ENCODE measurements around the gene IFI35. TPM values are rescaled to one million over a fixed set of nuclear protein-coding genes. Genes with fewer than 3 reads are reported as not detected.
"Not testable (repeated sequence)": the region's sequence is repeated elsewhere in the genome, so short reads cannot be mapped to it uniquely, and the experiment has no call there.

Gene IFI35
- total RNA-seq, 1 experiment from 2014 or later, result 26.3 TPM

GRCh38 chr17:43021741-43022512 lies 15.3 kb downstream of the IFI35 start, which contains the start of gene VAT1:
TSS of gene VAT1 (minus strand) at chr17:43022385. CDS start at chr17:43022322, 63 bp downstream.
- peak; percentile 73 for DNase-seq (ENCODE audit: low read depth)

- DNase-seq (ENCODE audit: low read depth), result peak; percentile 96
These were observed 18.1 kb downstream of the IFI35 start, which contains the start of gene RND2 for GRCh38 chr17:43024407-43025289. TSS of gene RND2 (plus strand) at chr17:43025231. CDS start at chr17:43025348, 117 bp downstream.

DNA sequence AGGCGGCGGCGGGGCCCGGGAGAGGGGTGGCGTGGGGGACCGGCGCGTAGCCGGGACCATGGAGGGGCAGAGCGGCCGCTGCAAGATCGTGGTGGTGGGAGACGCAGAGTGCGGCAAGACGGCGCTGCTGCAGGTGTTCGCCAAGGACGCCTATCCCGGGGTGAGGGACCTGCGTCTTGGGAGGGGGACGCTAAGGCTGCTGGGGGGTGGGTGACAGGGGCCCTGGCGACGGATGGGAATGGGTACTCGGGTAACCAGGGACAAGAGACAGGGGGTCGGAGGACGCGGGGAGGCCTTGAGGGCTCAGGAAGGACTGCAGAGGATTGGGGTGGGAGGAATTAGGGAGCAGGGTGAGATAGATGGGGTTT lies 18.7 kb downstream of the IFI35 start:
- no peak for DNase-seq (ENCODE audit: low read depth)

DNA sequence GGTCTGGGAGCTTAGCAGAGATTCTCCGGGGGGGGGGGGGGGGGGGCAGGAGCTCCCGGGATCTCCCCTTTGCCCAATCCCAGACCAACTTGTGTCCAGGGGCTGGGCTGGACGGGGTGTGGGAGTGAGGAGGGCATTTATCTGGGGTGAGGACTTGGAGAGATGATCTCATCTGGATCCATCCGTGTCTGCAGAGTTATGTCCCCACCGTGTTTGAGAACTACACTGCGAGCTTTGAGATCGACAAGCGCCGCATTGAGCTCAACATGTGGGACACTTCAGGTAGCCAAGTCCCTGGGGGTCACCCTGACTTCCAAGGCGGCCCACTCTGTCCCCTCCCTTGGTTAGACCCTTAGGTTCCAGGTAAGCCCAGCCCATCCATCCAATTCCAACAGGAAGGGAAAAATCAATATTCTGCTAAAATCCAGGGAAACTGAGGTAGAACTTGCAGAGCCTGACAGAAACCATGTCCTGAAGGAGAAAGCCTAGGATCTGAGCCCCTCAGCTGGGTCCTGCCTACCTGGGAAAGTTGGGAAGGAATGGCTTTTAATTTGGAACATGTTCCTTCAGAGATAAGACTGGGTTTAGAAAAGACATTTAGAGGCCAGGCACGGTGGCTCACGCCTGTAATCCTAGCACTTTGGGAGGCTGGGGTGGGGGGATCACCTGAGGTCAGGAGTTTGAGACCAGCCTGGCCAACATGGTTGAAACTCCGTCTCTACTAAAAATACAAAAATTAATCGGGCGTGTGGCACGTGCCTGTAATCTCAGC lies 19.4 kb downstream of the IFI35 start:
- no peak for DNase-seq (ENCODE audit: low read depth)

- DNase-seq (ENCODE audit: low read depth), result no peak
These were observed 20.0 kb downstream of the IFI35 start for GRCh38 chr17:43026595-43026994.

GRCh38 chr17:43027091-43028032 lies 20.8 kb downstream of the IFI35 start:
- no peak for DNase-seq (ENCODE audit: low read depth)

DNA sequence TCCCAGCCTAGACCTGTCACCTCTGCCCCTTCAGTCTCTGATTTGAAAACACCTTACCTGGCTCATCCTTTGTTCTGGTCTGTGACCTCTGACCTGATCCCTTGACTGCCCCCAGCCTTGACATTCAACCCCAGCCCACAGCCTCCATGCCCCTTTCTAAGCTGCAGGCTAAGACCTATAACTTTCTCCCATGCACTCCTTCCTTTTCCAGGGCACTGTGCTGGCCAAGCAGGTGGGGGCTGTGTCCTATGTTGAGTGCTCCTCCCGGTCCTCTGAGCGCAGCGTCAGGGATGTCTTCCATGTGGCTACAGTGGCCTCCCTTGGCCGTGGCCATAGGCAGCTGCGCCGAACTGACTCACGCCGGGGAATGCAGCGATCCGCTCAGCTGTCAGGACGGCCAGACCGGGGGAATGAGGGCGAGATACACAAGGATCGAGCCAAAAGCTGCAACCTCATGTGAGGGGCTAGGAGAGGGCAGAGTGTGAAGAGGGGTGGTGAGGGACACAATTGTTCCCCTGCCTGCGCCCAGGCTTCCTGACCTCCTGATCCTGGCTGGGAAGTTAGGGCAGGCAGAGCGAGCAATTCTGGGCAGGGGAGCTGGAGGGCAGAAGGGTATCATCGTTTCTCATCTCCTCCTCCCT lies 21.8 kb downstream of the IFI35 start:
- DNase-seq (ENCODE audit: low read depth), result peak; percentile 89

- DNase-seq (ENCODE audit: low read depth), result no peak
These were observed 23.7 kb downstream of the IFI35 start for GRCh38 chr17:43030137-43030767.

- DNase-seq (ENCODE audit: low read depth), result no peak
These were observed 25.1 kb downstream of the IFI35 start for GRCh38 chr17:43031666-43032065.

DNA sequence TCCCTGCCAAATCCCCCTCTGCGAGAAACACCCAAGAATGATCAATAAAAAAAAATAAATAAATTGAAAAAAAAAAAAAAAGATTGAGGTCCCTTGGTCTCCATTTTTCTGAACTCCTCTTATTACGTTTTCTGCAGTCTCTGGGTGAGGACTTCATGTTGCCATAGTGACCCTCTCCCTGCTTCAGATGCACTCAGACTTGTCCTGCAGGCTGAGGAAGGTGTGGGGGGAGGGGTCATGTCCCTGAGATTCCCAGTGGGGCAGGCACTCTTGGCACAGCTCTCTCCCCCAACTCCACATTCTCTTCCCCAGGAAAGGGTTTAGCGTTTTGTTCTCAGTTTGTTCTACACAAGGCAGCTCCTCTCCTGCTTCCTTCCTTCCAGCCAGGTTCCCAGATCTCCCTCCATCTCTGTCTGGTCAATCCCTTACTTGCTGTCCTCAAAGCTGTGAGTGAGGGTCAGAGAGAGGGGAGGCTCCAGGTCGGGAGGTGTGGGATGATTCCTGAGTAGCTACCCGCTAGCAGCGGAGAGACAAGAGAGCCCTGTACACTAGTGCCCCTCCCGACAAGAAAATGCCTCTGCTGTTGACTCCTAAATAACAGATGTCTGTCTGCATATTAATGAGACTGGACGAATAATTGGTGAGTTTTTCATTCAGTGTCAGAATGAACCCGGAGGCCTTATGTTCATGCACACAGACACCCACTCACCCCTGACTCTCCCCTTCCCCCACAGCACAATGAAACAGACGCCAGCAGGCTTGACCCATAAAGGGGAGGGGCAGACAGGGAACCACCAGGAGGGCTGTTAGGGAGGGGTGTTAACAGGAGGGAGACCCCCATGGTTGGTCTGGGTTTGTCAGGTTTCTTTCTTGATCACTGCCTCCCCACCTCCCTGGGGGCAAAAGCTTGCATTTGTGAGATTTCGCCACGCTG lies 27.6 kb downstream of the IFI35 start:
- no peak for DNase-seq (ENCODE audit: low read depth)

DNA sequence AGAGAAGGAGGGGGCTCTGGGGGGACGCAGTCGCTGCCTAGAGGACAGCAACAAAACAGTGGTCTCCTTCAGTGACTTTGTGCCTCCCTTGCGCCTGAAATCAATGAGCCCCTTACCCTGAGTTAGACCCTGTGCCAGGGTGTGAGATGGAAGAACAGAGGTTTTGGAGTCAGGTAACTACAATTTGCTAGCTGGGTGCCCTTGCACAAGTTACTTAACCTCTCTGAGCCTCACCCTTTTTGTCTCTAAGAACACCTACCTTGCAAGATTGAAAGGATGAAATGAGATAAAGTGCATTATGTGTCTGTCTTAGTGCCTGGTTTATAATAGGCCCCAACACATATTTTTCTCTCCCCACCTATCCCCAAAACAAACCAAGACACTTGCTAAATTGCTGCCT lies 28.3 kb downstream of the IFI35 start:
- no peak for DNase-seq (ENCODE audit: low read depth)

DNA sequence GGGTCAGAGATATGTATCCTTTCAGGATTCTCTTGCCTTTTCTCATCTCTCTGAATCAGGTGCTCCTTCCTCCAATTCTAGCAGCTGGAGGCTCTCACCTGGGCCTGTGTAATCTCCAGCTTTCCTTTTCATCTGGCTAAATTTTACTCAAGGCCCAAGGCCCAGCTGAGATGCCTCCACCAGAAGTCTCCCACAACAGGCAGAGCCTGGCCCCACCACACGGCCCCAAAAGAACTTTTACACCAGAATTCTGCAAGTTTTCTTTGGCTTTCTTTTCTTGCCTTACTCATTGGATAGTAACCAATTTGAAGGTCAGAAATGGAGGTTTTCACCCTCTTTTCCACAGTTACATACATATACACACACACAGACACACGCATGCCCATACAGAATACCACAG lies 33.1 kb downstream of the IFI35 start:
- DNase-seq (ENCODE audit: low read depth), result no peak

DNA sequence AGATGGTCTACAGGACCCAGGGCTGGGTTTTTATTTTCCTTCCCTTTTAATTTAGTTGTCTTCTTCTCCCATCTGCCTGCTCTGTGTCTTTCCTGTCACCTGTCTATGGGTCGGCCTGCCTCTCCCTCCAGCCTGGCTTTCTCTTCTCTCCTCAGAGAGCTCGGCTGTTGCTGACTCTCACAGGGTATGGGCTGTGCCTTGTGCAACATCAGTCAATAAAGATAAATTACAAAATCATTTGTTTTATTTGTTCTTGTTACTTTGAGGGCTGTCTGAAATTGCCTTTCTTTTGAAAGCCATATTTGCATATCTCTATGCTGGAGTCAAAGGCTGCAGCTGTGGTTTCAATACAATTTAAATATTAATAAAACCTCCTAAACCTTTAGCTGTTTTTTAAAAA lies 34.1 kb downstream of the IFI35 start:
- no peak for DNase-seq (ENCODE audit: low read depth)

GRCh38 chr17:43042025-43042628 lies 35.5 kb downstream of the IFI35 start:
- DNase-seq (ENCODE audit: low read depth), result no peak

- DNase-seq (ENCODE audit: low read depth), result no peak
These were observed 36.7 kb downstream of the IFI35 start for GRCh38 chr17:43043307-43043706.

DNA sequence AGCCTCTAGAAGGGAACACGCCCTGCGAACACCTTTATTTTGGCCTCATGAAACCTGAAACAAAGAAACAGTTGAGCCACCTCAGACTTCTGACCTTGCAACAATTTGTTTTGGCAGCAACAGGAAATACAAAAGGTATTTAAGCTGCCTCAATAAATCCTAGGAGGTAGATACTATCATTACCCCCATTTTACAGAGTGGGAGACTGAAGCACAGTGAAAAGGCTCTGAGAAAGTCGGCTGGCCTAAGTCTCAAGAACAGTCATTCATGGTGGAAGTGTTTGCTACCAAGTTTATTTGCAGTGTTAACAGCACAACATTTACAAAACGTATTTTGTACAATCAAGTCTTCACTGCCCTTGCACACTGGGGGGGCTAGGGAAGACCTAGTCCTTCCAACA lies 37.4 kb downstream of the IFI35 start:
- no peak for DNase-seq (ENCODE audit: low read depth)

DNA sequence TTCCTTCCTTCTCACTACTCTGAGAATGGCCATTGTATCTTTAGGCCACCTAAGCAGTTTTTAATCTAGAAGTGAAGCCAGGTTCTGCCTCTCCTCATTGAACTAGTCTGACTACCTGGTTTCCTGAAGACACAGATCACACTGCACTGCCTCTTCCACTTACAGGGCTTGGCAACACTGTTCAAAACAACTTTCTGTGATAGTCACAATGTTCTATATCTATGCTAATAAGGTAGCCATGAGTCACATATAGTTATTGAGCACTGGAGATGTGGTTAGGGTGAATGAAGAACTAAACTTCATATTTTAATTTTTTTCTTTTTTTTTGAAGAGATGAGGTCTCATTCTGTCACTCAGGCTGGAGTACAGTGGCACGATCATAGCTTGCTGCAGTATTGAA lies 45.4 kb downstream of the IFI35 start:
- no peak for DNase-seq (ENCODE audit: low read depth)

DNA sequence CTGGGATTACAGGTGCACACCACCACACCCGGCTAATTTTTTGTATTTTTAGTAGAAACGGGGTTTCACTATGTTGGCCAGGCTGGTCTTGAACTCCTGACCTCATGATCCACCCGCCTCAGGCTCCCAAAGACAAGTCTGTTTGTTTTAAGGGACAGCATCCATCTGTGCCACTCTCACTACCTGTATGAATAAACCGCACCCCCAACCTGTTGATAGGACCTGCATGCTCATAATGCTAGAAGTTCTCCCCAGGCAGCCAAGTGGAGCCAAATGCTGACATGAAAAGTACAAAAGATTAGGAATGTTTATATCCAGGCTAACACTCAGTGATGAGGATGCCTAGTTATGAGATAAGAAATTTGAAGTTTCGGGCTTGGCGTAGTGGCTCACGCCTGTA lies 46.4 kb downstream of the IFI35 start:
- DNase-seq (ENCODE audit: low read depth), result not testable (repeated sequence)
